ENCODE data around the gene VPS35L. TPM values are rescaled to one million over a fixed set of nuclear protein-coding genes. Genes with fewer than 3 reads are reported as not detected.

VPS35L gene, protein sequence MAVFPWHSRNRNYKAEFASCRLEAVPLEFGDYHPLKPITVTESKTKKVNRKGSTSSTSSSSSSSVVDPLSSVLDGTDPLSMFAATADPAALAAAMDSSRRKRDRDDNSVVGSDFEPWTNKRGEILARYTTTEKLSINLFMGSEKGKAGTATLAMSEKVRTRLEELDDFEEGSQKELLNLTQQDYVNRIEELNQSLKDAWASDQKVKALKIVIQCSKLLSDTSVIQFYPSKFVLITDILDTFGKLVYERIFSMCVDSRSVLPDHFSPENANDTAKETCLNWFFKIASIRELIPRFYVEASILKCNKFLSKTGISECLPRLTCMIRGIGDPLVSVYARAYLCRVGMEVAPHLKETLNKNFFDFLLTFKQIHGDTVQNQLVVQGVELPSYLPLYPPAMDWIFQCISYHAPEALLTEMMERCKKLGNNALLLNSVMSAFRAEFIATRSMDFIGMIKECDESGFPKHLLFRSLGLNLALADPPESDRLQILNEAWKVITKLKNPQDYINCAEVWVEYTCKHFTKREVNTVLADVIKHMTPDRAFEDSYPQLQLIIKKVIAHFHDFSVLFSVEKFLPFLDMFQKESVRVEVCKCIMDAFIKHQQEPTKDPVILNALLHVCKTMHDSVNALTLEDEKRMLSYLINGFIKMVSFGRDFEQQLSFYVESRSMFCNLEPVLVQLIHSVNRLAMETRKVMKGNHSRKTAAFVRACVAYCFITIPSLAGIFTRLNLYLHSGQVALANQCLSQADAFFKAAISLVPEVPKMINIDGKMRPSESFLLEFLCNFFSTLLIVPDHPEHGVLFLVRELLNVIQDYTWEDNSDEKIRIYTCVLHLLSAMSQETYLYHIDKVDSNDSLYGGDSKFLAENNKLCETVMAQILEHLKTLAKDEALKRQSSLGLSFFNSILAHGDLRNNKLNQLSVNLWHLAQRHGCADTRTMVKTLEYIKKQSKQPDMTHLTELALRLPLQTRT
- 43.9 TPM for polyA plus RNA-seq (2013, experiment 1 of 2; ENCODE audit: insufficient read length)
- 44.2 TPM for polyA plus RNA-seq (2013, experiment 2 of 2; ENCODE audit: insufficient read length)

DNA sequence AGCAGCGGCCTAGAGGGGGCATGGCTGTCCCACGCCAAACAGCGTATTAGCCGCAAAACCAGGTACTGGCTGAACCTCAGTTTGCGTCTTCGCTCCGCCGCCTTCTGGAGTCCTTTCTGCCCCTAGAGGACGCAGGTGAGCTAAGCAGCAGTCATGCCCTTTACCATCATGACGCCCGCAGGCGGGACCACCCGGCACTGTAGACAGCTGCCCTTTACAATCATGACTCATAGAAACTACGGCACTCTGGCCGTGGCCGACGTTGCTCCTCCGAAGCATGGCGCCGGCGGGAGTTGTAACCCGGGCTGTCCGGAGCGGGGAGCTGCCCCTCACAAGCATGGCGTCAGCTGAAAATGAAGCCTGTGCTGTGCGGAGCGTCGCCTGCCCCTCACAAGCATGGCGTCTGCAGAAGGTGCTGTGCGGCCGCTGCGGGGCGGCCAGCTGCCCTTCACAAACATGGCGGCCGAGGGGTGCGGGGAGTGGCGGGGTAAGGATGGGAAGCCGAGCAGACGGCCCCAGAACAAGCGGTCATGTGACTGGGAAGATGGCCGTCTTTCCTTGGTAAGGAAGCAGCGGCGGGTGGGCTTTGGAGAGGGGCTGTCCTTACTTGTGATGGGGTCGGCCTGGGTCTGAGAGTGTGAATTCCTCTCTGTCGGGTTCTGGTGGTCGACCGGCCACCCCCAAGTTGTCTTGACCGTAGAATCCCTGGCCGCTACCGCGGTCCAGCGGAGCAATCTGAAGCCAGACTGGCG, at the start of gene VPS35L:
TSS of gene VPS35L (plus strand) at position 518 of the 752 bp plus-strand sequence. CDS start at position 545, 27 bp downstream.
- DNase-seq, result peak; percentile 98

DNA sequence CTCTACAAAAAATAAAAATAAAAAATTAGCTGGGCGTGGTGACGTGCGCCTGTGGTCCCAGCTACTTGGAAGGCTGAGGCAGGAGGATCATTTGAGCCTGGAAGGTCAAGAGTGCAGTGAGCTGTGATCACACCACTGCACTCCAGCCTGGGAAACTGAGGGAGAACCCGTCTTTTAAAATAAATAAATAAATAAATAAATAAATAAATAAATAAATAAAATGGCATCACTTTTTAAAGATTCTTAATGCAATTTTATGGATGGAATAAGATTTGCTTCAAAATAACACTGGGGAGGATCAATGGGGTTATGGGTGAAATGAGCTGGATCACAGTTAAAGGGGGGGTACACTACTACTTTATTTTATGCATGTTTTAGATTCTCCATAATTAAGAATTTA, 48.5 kb upstream of the VPS35L start:
- DNase-seq, result no peak

DNA sequence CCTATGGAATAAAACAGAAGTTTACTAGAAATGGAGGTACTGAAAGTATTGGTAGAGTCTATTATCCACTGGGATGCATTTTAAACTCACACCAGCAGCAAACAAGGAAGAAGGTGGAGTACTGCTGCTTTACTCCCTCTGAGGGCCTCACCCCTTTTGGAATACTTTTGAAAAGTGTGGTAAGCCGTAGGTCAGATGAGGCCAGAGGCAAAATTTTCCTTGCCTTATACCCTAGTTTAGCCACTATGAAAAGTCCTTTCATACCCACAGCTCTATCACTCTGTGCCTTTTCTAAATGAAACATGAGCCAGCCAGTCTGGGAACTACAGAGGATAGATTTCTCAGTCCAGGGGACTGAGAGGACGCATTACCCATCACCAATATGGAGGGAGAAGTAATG, 47.6 kb upstream of the VPS35L start:
- no peak for DNase-seq

DNA sequence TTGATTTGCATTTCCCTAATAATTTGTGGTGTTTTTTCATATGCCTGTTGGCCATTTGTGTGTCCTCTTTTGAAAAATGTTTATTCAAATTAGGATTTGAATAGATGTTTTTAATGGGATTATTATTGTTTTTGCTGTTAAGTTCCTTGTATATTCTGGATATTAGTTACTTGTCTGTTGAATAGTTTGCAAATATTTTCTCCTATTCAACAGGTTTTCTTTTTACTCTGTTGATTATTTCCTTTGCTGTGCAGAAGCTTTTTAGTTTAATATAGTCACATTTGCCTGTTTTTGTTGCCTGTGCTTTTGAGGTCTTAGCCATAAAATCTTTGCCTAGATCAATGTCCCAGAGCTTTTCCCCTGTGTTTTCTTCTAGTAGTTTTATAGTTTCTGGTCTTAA, 43.2 kb upstream of the VPS35L start:
- no peak for DNase-seq

DNA sequence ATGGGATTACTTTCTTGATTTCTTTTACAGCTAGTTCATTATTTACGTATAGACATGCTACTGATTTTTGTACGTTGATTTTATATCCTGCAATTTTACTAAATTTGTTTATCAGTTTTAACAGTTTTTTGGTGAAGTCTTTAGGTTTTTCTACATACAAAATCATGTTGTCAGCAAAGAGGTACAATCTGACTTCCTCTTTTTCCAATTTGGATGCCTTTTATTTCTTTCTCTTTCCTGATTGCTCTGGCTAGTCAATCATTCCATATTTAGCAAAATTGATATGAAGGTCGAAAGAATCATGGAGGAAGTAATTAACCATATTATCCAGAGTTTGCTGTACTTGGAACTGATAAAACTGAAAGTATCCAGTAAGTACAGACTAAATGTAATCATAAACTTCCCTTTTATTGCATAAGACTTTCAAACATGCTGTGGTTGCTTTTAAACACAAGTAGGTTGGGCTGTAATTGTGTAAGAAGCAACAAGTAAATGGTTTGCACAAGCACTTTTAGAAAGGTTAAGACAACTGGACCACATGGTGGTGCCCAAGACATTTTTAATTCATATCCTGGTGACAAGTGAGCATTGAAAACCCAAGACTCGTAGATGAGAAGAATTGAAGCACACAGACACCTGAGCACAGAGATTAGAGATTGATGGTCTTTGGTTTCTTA, 42.0 kb upstream of the VPS35L start:
- DNase-seq, result no peak

DNA sequence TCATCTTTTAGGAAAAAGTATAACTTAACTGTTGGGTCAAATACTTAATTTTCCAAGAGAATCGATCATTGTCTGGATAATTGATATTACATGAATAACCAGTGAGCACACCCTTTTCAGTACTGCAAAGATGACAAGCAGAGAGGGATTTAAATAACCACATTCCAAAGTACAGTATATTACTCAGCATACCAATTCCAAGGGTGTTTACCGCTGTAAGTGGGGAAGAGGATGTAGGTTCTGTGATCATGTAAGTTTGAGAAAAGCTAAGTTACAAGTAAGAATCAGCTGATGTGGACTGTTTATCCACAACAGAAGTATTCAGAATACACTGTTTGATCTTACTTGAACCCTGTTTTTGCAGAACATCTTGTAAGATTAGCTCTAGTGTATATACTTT, 39.7 kb upstream of the VPS35L start:
- no peak for DNase-seq

DNA sequence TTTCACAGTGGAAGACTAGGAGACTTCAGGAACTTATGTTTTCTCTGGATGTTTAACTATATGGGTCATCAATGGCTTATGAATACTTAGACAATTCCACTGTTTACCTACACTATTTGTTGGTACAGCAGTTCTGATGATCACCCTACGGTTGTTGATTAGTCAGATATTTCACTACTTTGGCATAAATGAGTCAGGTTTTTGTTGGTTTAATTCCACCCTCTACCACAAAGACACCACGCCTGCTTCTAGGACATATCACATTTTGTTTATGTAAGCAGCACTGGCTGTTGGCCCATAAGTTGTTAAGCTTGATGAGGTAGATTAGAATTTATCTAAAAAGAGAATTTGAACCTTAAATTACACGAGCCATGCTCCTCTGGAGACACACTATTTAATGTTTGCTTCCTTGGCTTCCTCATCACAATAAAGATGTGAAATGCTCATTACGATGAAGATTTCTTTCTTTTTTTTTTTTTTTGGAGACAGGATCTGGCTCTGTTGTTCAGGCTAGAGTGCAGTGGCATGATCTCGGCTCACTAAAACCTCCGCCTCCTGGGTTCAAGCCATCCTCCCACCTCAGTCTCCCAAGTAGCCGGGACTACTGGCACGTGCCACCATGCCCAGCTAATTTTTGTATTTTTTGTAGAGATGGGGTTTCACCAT, 37.9 kb upstream of the VPS35L start:
- no peak for DNase-seq

DNA sequence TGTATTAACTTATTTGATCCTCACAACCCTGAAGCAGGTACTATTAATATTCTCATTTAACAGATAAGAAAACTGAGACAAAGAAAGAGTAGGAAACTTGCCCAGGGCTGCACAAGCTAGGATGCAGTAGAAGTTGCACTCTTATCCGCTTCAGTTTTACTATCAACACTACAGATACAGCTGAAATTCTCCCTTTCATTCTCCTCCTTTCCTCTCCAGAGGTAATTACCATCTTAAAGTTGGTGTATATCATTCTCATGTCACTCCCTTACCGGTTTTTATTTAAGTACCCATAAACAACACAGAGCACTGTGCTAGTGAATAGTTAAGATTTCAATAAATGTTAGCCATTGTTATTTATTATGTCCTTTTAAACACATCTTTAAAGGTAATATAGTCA, 37.1 kb upstream of the VPS35L start:
- no peak for DNase-seq

DNA sequence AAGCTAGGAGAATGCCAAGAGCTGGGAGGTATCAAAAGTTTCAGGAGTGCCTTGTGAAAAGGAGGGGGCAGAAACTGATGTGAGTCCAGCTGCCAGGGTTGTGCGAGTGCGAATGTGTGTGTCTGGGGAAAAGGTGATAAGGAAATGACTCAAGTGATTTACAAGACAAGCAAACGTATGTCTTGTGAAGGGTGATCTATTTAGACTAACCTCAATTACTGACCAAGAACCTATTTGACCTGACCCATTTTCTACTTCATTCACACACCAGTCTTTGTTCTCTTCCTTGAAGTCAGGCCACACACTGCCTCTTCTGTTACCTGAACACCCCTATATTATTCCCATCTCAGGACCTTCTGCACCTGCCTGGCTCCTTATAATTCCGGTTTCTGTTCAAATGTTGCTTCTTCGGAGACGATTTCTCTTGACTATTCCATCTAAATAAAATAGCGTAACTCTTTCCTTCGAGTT, 34.6 kb upstream of the VPS35L start:
- DNase-seq, result no peak

DNA sequence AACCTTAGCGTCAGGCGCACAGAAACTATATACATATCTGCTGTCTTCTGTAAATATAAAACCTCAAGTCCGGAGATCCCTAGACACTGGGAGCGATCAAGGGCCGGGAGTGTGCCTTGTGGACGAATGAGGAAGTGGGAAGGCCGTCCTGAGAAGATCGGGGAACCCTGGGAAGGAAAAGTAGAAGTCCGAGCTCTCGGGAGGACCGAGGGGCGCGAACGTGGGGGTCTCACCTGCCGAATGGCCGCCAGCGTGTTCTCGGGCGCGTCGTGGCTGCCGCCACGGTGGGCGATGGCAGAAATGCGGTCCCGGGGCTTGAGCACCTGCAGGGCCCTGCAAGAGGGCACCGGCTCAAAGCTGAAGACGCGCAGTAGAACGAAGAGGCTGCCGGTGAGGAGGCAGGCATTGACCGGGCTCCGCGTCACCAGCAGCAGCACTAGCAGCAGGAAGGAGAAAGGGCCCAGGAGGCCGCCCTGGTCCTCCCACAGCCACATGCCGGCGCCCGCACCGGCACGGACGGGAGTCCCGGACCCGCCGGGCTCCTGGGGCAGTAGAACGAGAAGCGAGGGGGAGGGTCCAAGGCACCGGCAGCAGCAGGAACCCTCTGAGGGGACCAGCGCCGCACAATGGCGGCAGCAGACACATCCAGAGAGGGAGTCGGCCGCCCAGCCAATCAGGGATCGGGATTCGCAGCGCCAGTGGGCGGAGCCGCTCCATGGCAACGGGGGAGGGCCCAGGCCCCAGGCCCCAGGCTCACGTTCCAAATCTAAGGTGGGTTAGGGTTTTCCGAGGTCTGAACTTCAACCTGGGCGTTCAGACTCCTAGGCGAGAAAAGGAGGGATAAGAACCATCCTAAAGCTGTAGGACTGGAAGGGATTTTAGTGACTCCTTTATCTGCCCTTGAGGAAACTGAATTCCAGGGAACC, 33.8 kb upstream of the VPS35L start, which contains the start of gene GDE1:
TSS of gene GDE1 (minus strand) at position 628 of the 926 bp plus-strand sequence. CDS start at position 494, 134 bp downstream.
- DNase-seq, result peak; percentile 91

DNA sequence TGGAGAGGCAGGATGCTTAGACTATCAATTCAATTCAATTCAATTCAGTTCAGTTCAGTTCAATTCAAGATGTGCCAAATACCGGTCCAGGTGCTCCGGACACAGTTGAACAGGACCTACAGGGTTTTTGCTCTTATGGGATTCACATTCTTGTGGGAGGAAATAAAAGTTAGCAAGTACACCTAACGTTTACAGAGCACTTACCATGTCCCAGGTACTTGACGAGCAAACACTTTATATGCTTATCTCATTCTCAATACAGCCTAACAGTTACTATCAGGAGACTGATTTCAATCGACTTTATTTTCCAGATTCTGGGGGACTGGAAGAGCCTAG, 33.1 kb upstream of the VPS35L start:
- no peak for DNase-seq

DNA sequence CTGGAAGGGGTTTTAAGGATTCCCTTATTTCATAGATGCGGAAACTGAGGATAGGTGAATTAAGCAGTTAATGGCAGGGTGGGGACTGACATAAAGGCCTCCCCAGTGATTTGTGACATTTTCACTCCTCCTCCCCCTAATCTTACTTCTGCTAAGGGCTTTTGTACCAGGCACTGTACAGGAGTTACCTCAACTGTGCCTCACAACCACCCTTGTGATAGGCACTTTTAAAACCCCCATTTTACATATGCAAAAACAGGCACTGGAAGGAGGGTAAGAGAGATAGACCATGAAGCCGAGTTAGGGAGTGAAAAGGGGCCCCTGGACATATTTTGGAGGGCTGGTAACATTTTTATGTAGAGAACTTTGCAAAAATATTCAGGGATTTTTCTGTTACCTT, 32.7 kb upstream of the VPS35L start:
- no peak for DNase-seq

DNA sequence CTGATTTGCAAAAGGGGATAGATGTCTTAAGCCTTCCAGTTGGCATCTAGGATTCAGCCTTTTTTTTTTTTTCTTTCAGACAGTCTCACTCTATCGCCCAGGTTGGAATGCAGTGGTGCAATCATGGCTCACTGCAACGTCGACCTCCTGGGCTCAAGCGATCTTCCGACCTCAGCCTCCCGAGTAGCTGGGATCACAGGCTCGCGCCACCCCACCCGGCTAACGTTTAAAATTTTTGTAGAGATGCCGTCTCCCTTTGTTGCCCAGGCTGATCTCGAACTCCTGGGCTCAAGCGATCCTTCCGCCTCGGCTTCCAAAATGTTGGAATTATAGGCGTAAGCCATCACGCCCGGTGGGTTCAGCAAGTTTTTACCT, 32.3 kb upstream of the VPS35L start:
- DNase-seq, result no peak

DNA sequence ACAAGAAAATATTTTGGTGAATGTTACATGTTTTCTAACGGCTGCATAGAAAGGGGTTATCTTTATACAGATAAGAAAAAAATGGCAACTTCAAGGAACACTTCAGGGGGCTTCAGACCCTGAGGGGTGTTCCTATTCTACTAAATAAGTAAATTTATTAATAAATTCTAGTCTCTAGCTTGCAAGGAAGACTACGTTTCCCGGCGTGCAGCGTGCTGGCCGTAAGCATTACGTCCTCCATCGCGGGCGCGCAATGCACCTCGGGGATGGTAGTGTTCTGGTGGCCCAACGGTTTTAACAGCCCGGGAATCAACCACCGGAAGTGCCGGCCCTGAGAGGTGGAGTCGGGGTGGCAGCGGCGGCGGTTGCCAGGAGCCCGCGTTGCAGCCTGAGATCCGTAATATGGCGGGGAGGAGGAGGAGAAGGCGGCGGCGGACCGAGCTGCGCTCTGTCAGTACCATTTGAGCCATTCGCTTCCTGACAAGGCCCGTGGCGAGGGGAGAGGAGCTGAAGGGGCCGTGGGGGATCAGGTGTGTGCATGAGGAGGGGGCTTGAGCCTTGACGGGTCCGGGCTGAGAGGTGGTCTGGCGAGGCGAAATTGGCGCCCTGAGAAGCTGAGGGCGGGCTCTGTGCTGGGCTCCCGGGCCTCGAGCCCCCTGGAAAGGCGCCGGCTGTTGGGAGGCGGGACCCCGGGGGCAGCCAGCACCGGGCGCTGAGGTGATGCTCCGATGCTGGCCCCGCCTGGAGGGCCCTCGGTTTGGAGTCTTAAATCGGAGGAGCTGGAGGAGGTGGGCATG, 31.7 kb upstream of the VPS35L start, which contains the start of gene CCP110:
TSS of gene CCP110 (plus strand) at position 384 of the 797 bp plus-strand sequence. CDS start 3,940 bp downstream, outside the sequence.
- peak; percentile 96 for DNase-seq

DNA sequence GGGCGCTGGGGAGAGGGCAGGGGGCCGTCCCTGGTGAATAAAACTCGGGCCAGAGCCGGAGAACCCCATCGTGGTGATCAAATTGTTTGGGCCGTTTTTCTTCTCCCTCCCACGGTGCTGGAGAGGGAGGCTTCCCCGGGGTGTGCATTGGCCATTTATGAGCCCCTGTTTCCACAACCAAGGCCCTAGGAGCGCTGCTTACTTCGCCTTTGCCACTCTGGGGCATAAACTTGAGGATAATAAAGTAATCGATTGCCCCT, 31.2 kb upstream of the VPS35L start:
- DNase-seq, result no peak

DNA sequence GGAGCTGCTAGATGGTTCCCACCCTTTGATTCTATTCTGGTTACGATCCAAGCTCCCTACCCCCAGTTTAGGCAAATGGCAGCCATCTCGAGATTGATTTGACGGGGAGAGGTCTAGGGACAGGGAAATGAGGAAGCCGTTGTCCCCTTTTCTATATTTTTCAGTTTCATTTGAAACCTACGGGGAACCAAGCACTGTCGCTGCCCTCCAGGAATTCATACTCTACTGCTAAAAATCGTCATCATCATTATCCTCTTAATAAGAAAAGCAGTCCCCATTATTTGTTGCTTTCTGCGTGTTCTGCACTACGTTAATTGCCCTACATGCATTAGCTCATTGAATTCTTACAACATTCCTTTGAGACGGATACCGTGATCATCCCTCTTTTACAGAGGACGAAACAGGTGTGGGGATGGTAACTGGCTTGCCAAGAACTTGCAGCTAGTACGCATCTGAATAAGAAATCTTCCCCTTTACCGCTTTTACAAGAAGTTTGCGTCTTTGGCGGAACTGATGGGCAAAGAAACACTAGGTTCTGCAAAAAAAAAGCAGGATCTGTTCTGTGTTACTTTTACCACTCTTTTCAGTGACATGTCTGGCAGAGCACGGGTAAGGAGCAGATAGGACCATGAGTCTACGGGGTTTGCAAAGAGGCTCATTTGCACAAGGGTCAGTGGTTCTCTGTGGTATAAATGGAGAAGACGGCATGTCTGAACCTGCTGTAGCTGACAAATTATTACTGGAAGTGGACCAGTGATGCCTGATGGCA, 30.7 kb upstream of the VPS35L start:
- DNase-seq, result no peak

DNA sequence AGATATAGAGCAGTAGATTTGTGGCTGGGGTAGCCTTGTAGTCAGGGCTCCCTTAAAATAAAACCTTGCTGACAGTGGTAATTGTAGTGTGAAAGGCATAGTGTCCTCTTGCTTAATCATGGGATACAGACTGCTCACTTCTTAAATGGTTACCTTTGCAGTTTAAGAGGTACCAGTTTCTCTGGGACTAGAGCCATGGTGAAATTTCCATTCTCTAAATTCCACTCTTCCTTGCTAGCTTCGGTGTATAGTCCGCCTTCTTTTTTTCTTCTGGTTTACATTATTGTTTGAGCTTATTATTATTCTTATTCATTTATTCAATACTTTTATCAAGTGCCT, 30.1 kb upstream of the VPS35L start:
- no peak for DNase-seq

DNA sequence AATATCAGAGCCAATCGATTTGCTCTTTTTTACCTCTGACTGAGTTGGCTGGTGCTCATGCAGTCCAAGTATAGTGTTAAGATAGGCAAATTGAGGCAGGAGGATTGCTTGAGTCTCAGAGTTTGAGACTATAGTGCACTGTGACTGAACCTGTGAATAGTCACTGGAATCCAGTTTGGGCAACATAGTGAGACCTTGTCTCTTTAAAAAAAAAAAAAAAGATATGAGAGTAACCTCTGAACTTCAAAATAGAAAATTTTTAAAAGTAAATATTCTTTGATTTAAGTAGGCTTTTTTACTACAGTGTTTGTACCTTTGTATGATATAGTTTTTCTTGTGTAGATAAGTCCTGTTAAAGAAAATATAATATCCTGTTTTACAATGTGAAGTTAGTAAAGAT, 28.3 kb upstream of the VPS35L start:
- no peak for DNase-seq

DNA sequence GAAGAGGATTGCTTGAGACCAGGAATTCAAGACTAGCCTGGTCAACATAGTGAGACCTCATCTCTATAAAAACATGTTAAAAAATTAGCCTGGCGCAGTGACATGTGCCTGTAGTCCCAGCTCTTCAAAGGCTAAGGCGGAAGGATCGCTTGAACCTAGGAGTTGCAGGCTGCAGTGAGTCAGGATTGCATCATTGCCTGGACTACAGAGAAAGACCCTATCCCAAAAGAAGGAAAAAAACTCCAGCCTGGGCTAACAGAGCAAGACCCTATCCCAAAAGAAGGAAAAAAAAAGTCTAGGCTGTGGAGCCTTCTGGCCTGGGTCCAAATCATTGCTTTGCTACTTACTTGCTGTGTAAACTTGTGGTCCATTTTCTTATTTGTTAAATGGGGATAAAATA, 26.8 kb upstream of the VPS35L start:
- DNase-seq, result no peak
